HL-60/S4 treated with retinoic acid at 250 ng/mL for 4 days and 3 days (cell line): ENCODE data around the gene RLN1.
"Not testable (repeated sequence)": the region's sequence is repeated elsewhere in the genome, so short reads cannot be mapped to it uniquely, and the experiment has no call there.

Experiments
- in situ Hi-C: fragments of 300-500 bp; cut with MboI; formaldehyde crosslinking; loops from 2 replicates; pipeline ENCODE4 v1.7.0; 2022; ENCODE audit warnings: low sequenced_read_pairs

The RLN1 gene

DNA sequence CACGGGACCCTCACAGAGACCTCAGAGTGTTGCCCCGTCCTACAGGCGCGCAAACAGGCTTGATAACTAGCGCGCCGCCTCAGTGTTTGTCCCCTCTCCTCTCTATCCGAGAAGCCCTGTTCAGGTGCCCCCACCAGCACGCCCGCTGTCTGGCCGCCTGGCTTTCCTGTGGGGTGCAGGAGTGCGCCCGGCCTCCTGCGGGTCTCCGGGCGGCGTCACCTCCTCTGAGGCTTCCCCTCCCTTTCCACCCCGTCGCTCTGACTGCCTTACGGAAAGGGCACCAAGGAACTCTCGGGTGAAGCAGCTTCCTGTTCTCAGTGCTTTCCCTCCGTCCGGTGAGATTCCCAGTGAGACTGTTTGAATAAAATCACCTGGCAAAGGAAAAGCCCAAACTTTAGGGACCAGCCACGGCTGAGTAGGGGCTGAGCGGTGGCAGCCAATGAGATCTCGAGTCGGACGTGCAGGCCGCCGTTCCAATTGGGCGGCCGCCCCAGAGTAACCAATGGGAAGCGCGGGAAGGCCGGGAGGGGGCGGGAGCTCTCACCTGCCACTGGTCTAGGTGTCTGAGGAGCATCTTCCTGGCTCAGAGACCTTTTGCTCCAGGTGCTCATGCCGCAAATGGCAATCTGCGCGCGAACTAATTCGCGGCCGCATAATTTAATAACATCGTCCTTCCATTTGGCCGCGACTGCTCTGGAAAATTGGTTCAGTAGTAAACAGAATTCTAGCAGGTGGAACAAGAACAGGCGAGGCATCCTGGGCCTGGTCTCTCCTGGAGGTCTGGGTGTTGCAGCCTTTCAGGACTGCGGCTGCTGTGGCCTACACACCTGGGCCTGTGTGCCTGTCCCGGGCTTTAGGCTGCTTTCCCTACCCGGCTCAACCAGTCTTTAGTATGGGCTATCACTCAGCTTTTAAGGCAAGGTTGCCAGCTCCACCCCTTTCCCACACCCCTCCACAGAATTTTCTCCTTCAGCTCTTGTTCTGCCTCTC lies at the start of gene RLN1:
Gene RLN1, minus strand, starts transcription at position 885 of the 990 bp plus-strand sequence. Its CDS starts 130 bp downstream, at position 755.
- in situ Hi-C loops: not testable (repeated sequence)

DNA sequence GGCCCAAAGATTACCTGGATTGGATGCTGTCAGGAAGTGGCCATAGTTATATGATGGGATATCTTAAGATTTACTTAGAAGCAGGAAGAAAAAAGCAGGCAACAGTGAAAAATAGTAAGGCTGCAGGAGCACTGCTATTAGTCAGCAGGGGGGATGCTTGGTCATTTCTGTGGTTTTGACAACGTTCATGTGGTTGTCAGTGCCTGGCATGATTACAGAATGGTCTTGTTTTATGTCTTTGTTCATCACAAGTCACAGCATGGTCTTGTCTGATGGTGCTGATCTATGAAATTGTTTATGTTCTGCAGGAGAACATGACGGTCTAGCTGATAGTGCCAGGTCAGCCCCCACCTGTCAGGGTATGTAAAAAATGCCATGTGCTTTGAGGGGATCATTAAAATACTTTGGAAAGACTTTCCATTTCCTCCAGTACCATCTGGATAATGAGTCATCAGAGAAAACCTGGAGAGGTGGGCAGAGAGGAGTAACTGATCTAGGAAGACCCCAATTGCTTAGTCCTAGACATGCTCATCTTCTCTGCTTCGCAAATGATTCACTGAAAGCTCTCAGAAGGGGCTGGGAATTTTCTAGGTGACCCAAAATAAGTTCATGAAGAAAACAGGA lies 49.5 kb upstream of the RLN1 start:
- in situ Hi-C loops: no loop called here

DNA sequence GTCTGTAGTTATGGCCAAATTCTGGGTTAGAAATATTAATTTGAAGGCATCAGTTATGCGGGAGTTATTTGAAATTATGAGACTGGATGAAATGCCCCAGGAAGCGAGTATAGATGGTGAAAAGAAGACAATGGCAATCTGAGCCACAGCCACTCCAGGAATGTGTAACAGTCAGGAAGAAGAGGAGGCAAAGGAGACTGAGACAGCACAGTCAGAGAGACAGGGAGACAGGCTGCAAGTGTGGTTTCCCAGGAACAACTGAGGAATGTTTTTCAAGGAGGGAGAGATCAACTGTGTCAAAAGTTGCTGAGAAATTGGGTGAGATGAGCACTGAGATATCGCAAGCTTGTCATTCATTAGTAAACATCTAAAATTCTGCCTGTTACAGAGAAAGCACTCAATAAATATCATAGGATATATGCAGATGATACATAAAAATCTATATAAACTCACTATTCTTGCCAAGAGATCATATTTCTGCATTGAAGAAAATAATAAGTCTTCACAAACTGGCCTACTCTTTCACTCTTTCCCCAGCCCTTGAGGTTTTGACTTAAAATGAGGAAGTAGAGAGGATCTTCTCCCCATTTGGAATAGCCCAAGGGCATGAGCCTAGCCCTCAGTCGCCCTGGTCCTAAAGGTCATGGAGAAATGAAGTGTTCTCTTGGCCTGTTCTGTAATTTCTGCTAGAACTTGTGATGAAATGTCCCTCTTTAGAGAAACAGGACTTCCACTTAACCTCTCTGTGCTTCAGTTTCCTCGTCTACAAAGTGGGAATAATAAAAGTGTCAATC lies 48.5 kb upstream of the RLN1 start:
- in situ Hi-C loops: no loop called here

GRCh38 chr9:5384436-5384835 lies 44.8 kb upstream of the RLN1 start:
- in situ Hi-C loops: no loop called here

- in situ Hi-C loops: no loop called here
These were observed 42.8 kb upstream of the RLN1 start for GRCh38 chr9:5382479-5382878.

GRCh38 chr9:5375790-5376477 lies 36.3 kb upstream of the RLN1 start:
- in situ Hi-C loops: no loop called here

DNA sequence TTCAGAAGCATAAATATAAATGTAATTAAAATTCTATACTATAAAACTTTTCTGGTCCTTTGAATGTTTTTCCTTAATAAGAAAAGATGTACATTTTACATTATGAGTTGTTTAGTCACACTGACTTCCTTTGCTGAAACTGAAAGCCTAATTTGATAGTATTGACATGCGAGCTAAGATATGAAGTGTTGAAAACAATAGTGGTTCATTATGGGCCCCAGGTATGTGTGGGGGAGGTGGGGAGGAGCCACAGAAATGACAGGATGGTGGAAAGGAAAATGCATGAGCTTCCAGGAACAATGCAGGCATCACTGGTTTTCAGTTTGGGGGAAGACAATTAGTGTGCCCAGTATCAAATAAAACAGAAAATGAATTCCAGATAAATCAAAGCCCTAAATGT lies 35.4 kb upstream of the RLN1 start:
- in situ Hi-C loops: no loop called here

- in situ Hi-C loops: no loop called here
These were observed 24.8 kb upstream of the RLN1 start for GRCh38 chr9:5364294-5365024.

- in situ Hi-C loops: no loop called here
These were observed 21.8 kb upstream of the RLN1 start for GRCh38 chr9:5361326-5362010.

- in situ Hi-C loops: no loop called here
These were observed 20.7 kb upstream of the RLN1 start for GRCh38 chr9:5360341-5360740.

- in situ Hi-C loops: no loop called here
These were observed 17.9 kb upstream of the RLN1 start for GRCh38 chr9:5357431-5358105.

DNA sequence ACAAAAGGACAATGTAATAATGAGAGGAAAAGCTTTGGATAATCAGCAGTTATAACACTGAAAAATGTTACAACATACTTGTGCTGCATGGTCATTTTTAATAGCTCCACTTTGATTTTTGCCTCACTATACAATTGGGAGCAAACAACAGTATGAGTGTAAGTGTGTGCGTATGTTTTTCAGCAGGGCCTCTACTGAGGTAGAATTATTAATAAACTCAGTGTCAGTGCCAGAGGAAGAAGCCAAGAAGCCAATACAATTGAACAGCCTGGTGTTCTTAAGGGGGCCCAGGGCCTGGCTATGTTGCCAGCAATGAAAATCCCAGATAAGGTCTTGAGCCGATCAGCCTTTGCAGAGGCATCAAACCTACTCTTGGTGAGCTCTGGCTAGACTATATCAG lies 16.1 kb upstream of the RLN1 start:
- in situ Hi-C loops: no loop called here

GRCh38 chr9:5355226-5355625 lies 15.6 kb upstream of the RLN1 start:
- in situ Hi-C loops: no loop called here

- in situ Hi-C loops: no loop called here
These were observed 14.5 kb upstream of the RLN1 start for GRCh38 chr9:5354184-5354583.

DNA sequence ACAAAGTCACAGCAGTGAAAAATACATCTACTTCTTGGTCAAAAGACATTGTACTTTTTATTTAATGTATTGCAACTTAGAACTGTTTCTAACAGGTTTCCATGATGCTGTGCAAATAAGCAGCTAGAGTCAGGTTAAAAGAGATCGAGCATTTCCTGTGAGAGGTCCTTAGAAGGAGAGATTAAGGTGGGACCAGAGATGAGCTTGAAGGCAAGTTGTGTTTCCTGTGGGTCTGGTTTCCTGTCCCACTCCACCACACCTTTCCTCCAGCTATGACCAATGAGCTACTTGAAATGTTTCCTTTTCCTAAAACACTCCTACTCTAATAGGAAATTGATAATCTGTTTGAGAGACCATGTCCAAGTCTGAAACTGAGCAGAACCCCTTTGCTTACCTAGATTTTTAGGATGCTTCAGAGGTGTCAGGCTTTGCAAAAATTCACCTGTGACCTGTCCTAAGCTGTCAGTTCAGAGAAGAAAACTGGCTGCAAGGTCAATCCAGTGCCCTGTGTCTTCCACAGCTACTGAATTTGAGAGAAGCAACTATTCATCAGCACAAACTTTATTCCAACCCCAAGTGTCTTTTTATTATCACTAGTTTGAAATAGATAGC lies 13.1 kb upstream of the RLN1 start:
- in situ Hi-C loops: no loop called here

- in situ Hi-C loops: no loop called here
These were observed 3.0 kb downstream of the RLN1 start for GRCh38 chr9:5336688-5337087.

GRCh38 chr9:5331276-5331675 lies 8.4 kb downstream of the RLN1 start:
- in situ Hi-C loops: not testable (repeated sequence)

GRCh38 chr9:5326893-5327548 lies 12.7 kb downstream of the RLN1 start:
- in situ Hi-C loops: no loop called here
